ENCODE measurements around the gene LMF1. TPM values are rescaled to one million over a fixed set of nuclear protein-coding genes. Genes with fewer than 3 reads are reported as not detected.
A peak's percentile ranks its signal among the peaks of the same experiment; 100 is the strongest.

LMF1 gene
- total RNA-seq, 4 donors from 2014 or later, result 21.8 to 47.9 (median 36.0) TPM

GRCh38 chr16:924063-924462 is 46.7 kb downstream of the LMF1 start:
- Histone ChIP-seq H3K36me3 (no peaks in the 10 kb centered on the region), H3K27me3 (no peaks in the 10 kb centered on the region), H3K27ac (no peak overlapping the region), H3K4me1 (no peaks in the 10 kb centered on the region), H3K4me3 (no peak overlapping the region), H3K9me3 (no peaks in the 10 kb centered on the region)
- intact Hi-C loops (cut with DNase I; ENCODE audit: low total_unique reads), result no loop called here
- no peak for TF ChIP-seq POLR2A (IDR thresholded peaks at IDR 0.05)
- TF ChIP-seq, protein P1, sequence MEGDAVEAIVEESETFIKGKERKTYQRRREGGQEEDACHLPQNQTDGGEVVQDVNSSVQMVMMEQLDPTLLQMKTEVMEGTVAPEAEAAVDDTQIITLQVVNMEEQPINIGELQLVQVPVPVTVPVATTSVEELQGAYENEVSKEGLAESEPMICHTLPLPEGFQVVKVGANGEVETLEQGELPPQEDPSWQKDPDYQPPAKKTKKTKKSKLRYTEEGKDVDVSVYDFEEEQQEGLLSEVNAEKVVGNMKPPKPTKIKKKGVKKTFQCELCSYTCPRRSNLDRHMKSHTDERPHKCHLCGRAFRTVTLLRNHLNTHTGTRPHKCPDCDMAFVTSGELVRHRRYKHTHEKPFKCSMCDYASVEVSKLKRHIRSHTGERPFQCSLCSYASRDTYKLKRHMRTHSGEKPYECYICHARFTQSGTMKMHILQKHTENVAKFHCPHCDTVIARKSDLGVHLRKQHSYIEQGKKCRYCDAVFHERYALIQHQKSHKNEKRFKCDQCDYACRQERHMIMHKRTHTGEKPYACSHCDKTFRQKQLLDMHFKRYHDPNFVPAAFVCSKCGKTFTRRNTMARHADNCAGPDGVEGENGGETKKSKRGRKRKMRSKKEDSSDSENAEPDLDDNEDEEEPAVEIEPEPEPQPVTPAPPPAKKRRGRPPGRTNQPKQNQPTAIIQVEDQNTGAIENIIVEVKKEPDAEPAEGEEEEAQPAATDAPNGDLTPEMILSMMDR (IDR thresholded peaks at IDR 0.05), result no peak
- no peak for DNase-seq

- Histone ChIP-seq H3K9me3 (no peaks in the 10 kb centered on the region), H3K36me3 (no peaks in the 10 kb centered on the region), H3K27me3 (no peaks in the 10 kb centered on the region), H3K4me1 (no peaks in the 10 kb centered on the region), H3K4me3 (no peak overlapping the region), H3K27ac (no peak overlapping the region)
- TF ChIP-seq, protein P1 (IDR thresholded peaks at IDR 0.05), result no peak
- TF ChIP-seq POLR2A (IDR thresholded peaks at IDR 0.05), result no peak
- intact Hi-C loops (cut with DNase I; ENCODE audit: low total_unique reads), result no loop called here
- no peak for DNase-seq
Observed at GRCh38 chr16:923184-923583, 47.6 kb downstream of the LMF1 start.

- TF ChIP-seq, protein P1 (IDR thresholded peaks at IDR 0.05), result no peak
- no peak for TF ChIP-seq POLR2A (IDR thresholded peaks at IDR 0.05)
- no peaks in the 10 kb centered on the region for H3K27me3 ChIP-seq
- H3K9me3 ChIP-seq, result no peaks in the 10 kb centered on the region
- H3K4me3 ChIP-seq, result no peak overlapping the region
- intact Hi-C loops (cut with DNase I; ENCODE audit: low total_unique reads), result no loop called here
- no peaks in the 10 kb centered on the region for H3K4me1 ChIP-seq
- no peak overlapping the region for H3K27ac ChIP-seq
- H3K36me3 ChIP-seq, result no peaks in the 10 kb centered on the region
- no peak for DNase-seq
Observed at GRCh38 chr16:922051-922450, 48.7 kb downstream of the LMF1 start.

DNA sequence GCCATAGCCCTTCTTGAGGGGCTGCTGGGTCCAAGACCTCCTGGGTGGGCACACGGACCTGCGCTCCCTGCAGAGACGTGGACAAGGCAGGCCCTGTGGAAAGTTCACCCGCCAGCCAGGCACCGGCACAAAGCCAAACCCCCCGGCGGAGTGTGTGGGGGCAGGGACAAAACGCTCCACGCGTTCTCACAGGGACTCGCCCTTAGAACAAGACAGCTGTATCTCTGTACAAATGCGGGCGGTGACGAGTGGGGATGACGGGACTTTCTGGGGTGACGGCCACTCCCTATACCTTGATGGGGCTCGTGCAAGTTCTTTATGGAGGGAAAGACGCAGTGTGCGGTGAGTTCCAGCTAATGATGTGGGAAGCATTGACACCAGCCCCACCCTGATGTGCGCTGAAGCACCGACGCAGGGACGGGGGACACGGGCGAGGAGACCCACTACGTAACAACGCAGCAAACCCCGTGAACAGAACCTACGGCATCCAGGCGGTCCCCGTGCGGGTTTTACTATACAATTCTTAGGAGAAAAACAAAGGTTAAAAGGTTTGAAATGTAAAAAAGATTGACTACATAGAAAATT is 49.4 kb downstream of the LMF1 start:
- Histone ChIP-seq H3K4me3 (no peak overlapping the region), H3K36me3 (no peaks in the 10 kb centered on the region), H3K9me3 (no peaks in the 10 kb centered on the region), H3K4me1 (no peaks in the 10 kb centered on the region), H3K27ac (no peak overlapping the region), H3K27me3 (no peaks in the 10 kb centered on the region)
- intact Hi-C loops (cut with DNase I; ENCODE audit: low total_unique reads), result no loop called here
- TF ChIP-seq, protein P1 (IDR thresholded peaks at IDR 0.05), result no peak
- TF ChIP-seq POLR2A (IDR thresholded peaks at IDR 0.05), result no peak
- DNase-seq, result no peak

DNA sequence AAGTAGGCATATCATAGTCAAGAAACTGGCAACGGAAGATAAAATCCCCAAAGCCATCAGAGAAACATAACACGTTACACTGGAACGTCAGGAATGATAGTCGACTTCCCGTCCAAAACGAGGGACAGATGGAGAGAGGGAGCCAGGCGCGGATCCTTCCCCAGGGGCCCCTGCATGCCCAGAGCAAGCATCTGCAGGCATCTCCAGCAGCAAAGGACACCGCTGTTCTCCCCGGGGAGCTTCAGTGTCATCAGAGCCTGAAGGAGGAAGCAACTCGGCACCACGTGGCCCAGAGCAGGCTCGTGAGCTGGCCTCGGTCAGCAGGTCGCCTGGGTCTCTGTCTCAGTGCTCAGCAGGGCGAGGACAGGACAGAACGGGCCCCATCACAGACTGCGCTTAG is 50.1 kb downstream of the LMF1 start:
- no peaks in the 10 kb centered on the region for H3K36me3 ChIP-seq
- peak in 1 of 2 donors; percentile 28 for DNase-seq
- intact Hi-C loops (cut with DNase I; ENCODE audit: low total_unique reads), result no loop called here
- no peak for TF ChIP-seq POLR2A (IDR thresholded peaks at IDR 0.05)
- TF ChIP-seq, protein P1 (IDR thresholded peaks at IDR 0.05), result no peak
- H3K4me3 ChIP-seq, result no peak overlapping the region
- H3K9me3 ChIP-seq, result no peaks in the 10 kb centered on the region
- H3K27me3 ChIP-seq, result no peaks in the 10 kb centered on the region
- H3K4me1 ChIP-seq, result no peaks in the 10 kb centered on the region
- no peak overlapping the region for H3K27ac ChIP-seq
